ENCODE data around the gene ESRP2.

GRCh38 chr16:68197250-68197649 lies 38.7 kb downstream of the ESRP2 start:
- TF ChIP-seq ZNF530 (tag by site-specific recombination; IDR thresholded peaks at IDR 0.05; ENCODE audit: low read depth) (no peak), ELK4 (IDR thresholded peaks at IDR 0.05; ENCODE audit: borderline replicate concordance, low read depth, low read length) (no peak), CTCF (tag by site-specific recombination; IDR thresholded peaks at IDR 0.05) (no peak), ZNF274 (IDR thresholded peaks at IDR 0.05; ENCODE audit: low read length) (no peak), ZNF274 (tag by site-specific recombination; IDR thresholded peaks at IDR 0.05; ENCODE audit: borderline replicate concordance) (no peak), ZNF501 (tag by site-specific recombination; IDR thresholded peaks at IDR 0.05) (no peak), PBX3 (CRISPR knock-in tag; IDR thresholded peaks at IDR 0.05) (no peak), ZNF639 (tag by site-specific recombination; IDR thresholded peaks at IDR 0.05) (no peak), HOXA7 (CRISPR knock-in tag; IDR thresholded peaks at IDR 0.05; ENCODE audit: borderline replicate concordance) (no peak)

Measured in HEK293 (cell line).